Stimulated activated CD4-positive, alpha-beta T cell treated with anti-CD3 and anti-CD28 coated beads, Interleukin-15, amount 100 ng/mL, for 48 hours (primary cell): ENCODE measurements around the gene LATS1.
"Not testable (repeated sequence)": the region's sequence is repeated elsewhere in the genome, so short reads cannot be mapped to it uniquely, and the experiment has no call there.

Source experiments
- DNase-seq, 2 donors: peaks; one replicate each; pipeline ENCODE4 v3.0.0-alpha.2; 2020; ENCODE audit warnings: low read depth in 2 of 2

Gene LATS1

GRCh38 chr6:149728499-149729234 is 10.8 kb upstream of the LATS1 start:
- no peak for DNase-seq

DNA sequence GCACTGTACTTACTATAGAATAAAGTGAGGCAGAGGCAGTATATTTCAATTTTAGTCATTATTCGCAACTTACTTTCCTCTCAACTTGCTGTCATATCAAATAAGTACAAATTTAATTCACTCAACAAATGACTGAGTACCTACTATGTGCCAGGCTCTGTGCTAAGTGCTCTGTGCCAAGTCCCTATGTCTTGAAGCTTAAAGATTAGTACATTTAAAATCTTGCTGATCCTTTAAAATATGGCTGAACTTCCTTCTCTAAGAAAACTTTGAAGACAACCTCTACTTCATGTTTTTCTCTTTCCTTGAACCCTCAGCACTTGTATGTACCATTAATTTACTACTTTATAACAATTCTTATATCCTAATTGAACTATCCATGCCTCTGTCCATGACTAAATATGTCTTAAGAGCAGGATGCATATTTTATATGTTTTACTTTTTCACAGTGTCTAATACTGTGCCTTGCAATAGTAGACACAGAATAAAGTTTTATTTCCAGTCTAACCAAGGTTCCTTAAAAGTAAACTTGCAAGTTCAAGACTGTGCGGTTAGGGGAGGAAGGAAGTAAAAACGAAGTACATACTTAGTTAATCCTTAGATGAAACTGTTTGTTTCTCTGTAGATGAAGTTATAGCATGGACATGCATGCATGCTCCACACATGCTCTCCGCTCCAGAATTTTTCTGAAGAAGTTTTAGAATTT is 10.0 kb upstream of the LATS1 start:
- DNase-seq, result no peak

GRCh38 chr6:149725785-149726184 is 7.9 kb upstream of the LATS1 start:
- DNase-seq, result no peak

GRCh38 chr6:149723771-149724417 is 6.0 kb upstream of the LATS1 start:
- DNase-seq, result peak in 1 of 2 donors; percentile 12

- DNase-seq, result no peak
Observed at GRCh38 chr6:149723262-149723661, 5.4 kb upstream of the LATS1 start.

GRCh38 chr6:149719531-149719930 is 1.6 kb upstream of the LATS1 start:
- DNase-seq, result no peak

GRCh38 chr6:149717255-149717587 is 680 bp downstream of the LATS1 start:
- DNase-seq, result no peak

GRCh38 chr6:149716181-149716963 is 1.5 kb downstream of the LATS1 start:
- DNase-seq, result no peak

- no peak for DNase-seq
Observed at GRCh38 chr6:149714442-149714841, 3.5 kb downstream of the LATS1 start.

DNA sequence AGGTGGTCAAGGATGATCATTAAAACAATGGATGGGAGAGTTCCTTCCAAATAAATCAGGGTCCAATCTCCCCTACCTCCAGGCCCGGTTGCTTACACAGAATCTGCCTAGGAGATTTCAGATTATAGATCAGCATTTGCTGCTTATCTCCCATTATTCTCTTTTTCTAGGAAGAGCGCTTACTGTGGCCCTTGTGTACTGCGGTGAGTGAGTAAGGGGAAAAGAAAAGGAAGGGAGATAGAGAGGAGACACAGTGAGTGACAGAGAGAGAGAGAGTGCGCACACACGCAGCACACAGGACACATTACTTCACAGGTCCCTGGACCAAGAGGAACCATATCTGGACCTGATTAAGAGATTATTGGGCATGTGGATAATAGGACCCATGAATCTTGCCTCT is 6.2 kb downstream of the LATS1 start:
- no peak for DNase-seq

- no peak for DNase-seq
Observed at GRCh38 chr6:149701714-149702113, 16.2 kb downstream of the LATS1 start.

DNA sequence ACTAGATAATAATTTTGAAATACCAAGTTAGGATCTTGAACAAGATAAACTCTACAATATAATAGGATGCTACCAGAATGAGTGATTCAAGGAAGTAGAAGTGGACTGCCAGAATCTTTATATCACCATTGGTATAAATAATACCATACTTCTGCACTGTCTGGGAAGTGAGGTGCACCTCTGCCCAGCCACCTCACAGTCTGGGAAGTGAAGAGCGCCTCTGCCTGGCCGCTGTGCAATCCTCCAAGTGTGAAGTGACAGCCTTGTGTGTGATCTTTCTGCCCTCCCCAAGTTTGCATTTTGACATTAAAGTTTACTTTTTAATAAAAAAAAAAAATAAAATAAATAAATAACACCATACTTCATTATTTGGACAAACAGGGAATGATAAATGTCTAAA is 18.8 kb downstream of the LATS1 start:
- DNase-seq, result no peak

DNA sequence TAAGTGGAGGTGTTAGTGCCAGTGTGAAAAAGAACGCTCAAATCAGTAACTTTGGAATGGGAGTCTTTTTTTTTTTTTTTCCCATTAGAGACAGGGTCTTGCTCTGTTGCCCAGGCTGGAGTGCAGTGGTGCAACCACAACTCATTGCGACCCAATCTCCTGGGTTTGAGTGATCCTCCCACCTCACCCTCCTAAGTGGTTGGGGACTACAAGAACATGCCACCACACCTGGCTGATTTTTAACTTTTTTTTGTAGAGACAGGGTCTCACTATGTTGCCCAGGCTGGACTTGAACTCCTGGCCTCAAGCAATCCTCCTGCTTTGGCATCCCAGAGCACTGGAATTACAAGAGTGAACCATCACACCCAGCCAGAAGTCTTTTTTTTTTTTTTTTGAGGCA is 19.7 kb downstream of the LATS1 start:
- no peak for DNase-seq

- DNase-seq, result no peak
Observed at GRCh38 chr6:149696901-149697300, 21.0 kb downstream of the LATS1 start.

DNA sequence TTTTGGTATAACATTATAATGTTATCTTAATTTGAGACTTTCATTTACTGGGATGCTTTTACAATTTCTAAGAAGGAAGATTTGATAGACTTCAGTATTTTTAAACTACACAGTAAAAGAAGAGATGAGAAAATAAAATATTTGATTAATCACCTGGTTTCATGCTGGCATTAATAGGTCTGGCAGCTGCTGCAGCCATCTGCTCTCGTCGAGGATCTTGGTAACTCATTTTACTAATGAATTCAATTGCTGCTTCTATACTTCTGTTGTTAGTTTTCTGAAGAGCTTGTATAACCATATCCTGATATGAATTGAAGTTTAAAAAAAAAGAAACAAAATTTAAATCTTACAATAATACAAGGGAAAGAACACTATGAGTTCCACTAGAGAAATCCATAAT is 23.0 kb downstream of the LATS1 start:
- no peak for DNase-seq

- no peak for DNase-seq
Observed at GRCh38 chr6:149691201-149691600, 26.7 kb downstream of the LATS1 start.

GRCh38 chr6:149686230-149686629 is 31.7 kb downstream of the LATS1 start:
- no peak for DNase-seq

DNA sequence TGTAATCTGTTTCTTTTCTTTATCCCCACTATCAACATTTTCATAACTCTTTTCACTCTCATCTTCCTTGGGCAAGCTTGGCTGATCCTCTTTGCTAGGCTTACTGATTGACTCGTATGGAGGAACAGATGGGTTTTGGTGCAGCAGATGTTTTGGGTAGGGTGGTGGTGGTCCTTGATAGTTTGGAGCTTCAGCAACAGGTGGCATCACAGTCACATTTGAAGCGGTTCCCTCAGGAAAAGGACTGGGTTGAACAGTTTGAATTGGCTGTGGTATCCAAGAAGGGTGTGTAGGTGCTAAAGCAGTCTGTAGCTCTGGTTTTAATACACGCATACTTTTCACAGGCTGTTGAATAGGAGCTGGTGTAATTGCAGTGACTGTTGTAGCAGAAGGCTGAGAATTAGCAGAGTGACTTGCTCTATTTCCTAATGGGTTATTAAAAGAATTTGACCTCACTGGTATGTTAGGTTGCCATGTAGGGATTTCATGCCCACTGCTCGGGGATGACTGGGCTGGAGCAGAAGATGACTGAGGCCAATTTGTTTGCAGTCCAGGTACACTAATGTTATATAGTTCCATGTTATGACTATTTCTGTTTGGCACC is 34.5 kb downstream of the LATS1 start:
- no peak for DNase-seq

DNA sequence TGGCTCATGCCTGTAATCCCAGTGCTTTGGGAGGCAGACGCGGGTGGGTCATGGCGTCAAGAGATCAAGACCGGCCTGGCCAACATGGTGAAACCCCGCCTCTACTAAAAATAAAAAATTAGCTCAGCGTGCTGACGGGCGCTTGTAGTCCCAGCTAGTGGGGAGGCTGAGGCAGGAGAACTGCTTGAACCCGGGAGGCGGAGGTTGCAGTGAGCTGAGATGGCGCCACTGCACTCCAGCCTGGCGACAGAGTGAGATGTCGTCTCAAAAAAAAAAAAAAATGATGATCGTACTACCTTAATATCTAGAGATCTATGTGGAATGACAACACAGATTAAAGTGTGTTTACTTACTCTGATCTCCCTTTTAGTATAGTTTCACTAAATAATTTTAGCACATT is 36.1 kb downstream of the LATS1 start:
- DNase-seq, result not testable (repeated sequence)

DNA sequence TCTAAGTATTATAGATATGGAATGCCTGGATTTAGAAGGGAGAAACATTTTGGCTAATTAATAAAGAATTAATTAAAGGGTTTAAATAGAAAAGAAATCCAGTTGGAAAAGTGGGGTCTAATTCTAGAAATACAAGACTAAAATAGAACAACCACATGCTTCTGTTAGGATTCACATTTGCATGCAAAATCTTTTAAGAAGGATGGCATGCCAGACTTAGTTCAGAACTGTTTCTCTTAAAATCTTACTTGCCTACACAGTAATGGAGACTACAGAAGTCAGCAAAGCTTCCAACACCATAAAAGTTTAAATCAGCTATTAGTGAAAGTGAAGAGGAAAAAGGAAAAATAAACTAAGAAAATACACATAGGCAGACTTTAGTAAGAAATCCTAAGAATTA is 36.7 kb downstream of the LATS1 start:
- DNase-seq, result no peak

- DNase-seq, result no peak
Observed at GRCh38 chr6:149680503-149680902, 37.4 kb downstream of the LATS1 start.

DNA sequence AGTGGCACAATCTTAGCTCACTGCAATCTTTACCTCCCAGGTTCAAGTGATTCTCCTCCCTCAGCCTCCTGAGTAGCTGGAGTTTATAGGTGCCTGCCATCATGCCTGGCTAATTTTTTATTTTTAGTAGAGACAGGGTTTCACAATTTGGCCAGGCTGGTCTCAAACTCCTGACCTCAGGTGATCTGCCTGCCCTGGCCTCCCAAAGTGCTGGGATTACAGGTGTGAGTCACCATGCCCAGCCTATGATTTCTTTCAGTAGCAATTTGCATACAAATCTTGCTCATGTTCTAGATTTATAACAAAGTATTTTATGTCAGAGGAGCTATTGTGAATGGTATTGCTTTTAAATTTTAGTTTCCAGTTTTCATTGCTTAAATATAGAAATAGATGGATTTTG is 45.6 kb downstream of the LATS1 start:
- DNase-seq, result not testable (repeated sequence)
